HG03060 (cell line): ENCODE data around the gene CRACR2A.

Experiments
- ATAC-seq: cut with Tn5 transposase; IDR thresholded peaks from one replicate; pipeline ENCODE4 v1.9.1; 2021; ENCODE audit warnings: low read depth, moderate number of reproducible peaks; ENCODE audit not compliant: unreplicated experiment

Gene CRACR2A

GRCh38 chr12:3692616-3693365 lies 60.1 kb downstream of the CRACR2A start:
- ATAC-seq: no peak

- no peak for ATAC-seq
Measured at GRCh38 chr12:3686463-3686862, 66.4 kb downstream of the CRACR2A start.

DNA sequence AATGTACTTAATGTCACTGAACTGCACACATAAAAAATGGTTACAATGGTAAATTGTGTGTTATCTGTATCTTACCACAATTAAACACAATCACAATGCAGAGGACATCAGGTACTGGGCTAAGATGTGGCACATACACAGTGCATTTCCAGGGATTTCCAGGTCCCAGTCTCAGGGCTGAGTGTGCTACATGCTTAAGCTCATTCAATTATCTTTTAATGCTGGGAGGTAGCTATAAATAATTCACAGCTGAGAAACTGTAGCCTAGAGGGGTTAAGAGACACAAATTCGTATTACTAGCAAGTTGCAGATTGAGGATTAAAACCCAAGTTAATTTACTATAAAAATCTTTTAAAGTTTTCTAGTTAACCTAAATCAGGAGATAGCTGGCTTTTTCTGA lies 67.1 kb downstream of the CRACR2A start:
- ATAC-seq: no peak

DNA sequence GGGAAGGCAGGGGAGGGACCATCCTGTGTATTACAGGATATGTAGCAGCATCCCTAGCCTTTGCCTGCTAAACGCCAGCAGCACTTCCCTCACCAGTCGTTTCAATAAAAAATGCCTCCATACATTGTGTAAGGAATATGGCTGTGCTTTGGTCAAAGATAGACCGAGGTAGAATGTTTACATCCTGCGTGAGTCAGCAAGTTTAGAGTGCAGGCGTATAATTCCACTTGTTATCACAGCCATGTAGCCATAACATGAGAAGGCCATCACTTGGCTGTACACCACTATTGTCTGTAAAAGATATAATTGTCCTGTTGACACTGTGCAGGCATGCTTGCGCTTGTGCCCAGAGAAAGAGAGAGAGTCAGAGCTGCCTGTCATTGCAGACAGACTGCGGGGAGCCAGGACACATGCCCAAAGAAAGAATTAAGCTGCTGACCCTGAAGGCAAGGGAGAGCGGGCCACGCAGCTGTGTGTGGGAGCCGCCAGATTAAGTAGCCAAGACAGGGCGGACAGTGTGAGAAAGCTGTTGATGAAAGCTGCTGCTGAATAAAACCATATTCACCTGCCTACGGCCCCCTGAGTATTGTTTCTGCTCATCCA lies 68.4 kb downstream of the CRACR2A start:
- no peak for ATAC-seq

DNA sequence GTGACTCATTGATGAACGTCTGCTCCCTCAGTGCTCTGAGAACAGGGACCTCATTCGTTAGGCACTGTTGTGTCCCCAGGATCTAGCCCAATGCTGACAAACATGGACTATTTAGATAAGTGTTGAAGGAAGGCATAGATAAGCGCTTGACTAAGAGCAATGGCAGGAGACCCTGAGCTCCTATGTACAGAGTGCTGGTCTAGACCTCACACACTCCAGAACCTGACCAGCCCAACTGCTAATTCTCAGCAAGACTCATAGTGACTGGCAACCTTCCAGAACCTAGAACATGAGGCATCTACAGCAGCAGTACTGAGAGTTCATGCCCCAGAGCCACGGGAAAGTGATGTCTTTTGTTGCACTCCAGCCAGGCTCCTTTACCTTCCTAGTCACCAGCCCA lies 69.2 kb downstream of the CRACR2A start:
- ATAC-seq: no peak

GRCh38 chr12:3681595-3682061 lies 71.3 kb downstream of the CRACR2A start:
- ATAC-seq: no peak

GRCh38 chr12:3680919-3681594 lies 71.9 kb downstream of the CRACR2A start:
- no peak for ATAC-seq

DNA sequence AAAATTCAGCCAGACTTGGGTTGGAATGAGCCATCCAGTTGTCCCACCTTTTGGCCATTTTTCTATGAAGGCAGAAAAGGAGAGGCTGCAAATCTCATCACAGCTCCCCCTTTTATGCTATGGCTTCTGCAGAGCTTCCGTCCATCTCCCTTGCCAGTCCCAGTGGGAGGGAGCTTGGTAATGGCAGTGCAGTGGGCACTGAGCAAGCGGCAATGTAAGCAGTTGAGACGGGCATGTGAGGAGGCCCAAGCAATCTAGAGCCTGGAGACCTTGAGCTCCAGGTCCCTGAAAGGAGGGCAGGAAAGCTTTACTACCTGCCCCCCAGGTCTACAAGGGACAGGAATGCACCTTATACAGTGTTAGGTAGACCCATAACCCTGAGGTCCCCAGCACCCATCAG lies 73.1 kb downstream of the CRACR2A start:
- ATAC-seq: no peak

DNA sequence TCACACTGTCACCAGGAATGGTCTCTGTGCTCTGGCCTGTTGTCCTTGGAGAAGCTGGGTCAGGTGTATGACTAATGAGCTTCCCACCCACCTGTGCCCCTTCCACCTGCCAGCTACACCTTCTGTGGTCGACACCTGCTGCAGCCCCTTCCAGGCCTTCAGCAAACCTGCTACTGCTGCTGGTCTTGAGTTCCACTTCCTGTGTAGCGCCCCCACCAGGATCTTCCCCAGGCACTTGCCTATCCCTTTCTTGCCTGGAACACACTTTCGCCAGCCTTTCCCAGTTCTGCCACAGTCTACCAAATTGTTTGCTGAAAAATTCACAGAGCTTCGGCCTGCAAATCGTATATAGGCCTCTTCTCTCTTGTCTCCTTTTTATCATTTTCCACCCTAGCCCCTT lies 75.3 kb downstream of the CRACR2A start:
- ATAC-seq: no peak

GRCh38 chr12:3673981-3674708 lies 78.8 kb downstream of the CRACR2A start:
- ATAC-seq: no peak

- no peak for ATAC-seq
Measured at GRCh38 chr12:3672113-3672509, 80.8 kb downstream of the CRACR2A start.

- no peak for ATAC-seq
Measured at GRCh38 chr12:3671330-3672112, 81.4 kb downstream of the CRACR2A start.

GRCh38 chr12:3670083-3670620 lies 82.8 kb downstream of the CRACR2A start:
- no peak for ATAC-seq

DNA sequence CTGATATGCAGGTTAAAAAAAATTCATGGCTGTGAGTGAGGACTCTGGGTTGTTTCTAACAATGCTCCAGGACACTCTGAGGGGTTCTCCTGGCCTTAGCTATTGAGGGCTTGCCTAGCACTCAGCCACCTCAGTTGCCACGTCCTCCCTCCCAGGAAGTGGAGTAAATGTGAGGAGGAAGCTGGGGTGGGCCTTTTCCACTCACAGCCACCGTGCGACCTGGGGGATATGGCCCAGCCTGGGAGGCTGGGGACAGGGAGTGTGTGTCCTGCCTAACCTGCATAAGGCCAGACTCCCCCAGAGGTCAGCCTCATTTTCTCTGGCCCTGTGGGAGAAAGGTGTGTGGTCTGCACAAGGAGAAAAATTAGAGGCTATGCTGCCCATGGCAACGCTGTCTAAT lies 83.3 kb downstream of the CRACR2A start:
- no peak for ATAC-seq

DNA sequence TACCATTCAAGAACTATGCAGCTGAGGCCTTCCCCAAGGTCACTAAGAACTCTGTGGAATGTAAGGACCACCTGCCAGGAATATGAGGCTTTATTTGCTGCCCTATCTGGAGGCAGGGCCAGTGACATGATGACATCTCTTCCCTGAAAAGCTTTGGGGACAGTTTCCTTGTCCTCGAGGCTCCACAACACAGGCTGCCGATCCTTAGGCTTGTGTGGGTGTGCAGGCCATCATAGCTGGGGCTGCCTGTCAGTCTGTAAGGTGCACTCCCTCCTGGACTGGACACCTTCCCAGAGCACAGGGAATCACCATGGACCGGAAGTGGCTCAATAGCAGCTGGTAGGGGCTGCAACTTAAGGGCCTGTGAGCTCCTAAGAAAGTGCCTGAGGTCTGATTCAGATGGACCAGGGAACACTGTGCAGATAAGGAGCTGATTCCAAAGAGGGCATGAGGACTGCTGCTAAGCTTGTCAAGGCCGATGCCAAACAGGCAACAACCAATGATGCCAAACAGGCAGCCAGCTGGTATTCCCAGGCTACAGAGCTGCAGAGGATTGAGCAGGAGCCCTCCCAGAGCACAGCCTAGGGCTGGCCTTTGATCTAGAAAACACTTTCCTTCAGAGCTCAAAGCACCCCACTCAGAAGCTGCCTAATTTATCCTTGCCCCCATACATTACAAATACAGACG lies 84.3 kb downstream of the CRACR2A start:
- ATAC-seq: no peak

DNA sequence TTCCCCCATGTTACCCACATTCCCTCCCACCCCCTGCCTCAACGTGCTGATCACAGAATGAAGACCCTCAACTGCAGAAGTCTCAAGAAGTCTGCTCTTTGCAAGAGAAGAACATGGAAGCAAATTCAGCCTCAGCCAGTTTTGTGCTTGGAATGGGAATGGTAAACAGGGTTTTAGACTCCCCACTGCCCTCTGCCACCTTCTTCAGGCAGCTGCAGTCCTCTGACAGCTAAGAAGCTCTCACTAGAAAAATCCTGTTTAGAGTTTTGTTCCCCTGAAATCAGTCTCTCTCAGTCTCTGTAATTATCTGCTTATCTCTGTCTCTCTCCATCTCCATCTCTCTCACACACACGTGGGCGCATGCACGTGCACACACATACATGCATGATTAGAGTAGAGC lies 85.4 kb downstream of the CRACR2A start:
- no peak for ATAC-seq

DNA sequence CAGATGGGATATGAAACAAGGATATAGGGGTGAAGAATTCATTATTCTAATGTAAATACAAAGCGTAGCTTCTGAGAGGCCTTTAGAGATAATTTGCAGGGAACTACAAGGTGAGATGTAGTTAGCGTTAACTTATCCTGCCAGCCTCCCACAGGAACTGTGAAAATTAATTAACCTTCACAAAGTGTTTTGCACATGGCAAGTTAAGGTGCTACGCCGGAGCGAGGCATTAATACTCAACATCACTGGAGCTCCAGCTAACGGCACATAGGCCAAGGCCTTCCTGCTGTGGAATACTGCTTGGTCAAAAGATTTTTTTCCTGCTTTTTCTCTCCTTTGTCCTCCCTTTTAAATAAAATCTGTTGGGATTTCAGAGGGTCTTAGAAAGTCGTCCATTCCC lies 86.5 kb downstream of the CRACR2A start:
- no peak for ATAC-seq

DNA sequence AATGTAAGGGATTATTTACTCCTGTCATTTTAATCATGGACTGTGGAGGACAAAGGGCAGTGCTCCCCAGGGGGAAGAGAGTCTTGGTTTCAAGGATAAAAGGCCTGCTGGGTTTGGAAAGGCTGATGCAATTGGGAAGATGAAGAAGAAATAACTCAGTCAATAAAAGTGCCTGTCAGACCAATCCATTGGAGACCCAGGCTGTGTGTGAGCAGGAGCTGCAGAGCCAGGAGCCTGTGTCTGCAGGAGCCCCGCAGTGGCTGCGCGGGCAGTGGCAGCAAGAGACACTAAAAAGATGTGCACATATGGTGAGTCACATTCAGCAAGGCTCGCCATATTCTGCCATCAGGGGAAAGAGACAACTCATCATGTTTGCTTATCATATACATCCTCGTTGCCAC lies 90.4 kb downstream of the CRACR2A start:
- no peak for ATAC-seq

- no peak for ATAC-seq
Measured at GRCh38 chr12:3661028-3661427, 91.9 kb downstream of the CRACR2A start.
